Stimulated activated CD8-positive, alpha-beta memory T cell treated with anti-CD3 and anti-CD28 coated beads, Interleukin-12 subunit alpha, Interleukin-12 subunit beta, amount 100 ng/mL, for 1 hour (primary cell): ENCODE results near the gene NOC2L.

Source experiments
- DNase-seq: peaks from one replicate; pipeline ENCODE4 v3.0.0-alpha.2; 2020; ENCODE audit warnings: low read depth

The NOC2L gene

GRCh38 chr1:974687-975328, 15.8 kb upstream of the NOC2L start:
- DNase-seq = no peak

GRCh38 chr1:974293-974640, 15.2 kb upstream of the NOC2L start:
- no peak for DNase-seq

- no peak for DNase-seq
Measured at GRCh38 chr1:973459-974292, 14.6 kb upstream of the NOC2L start.

GRCh38 chr1:972726-973458, 13.8 kb upstream of the NOC2L start:
- no peak for DNase-seq

DNA sequence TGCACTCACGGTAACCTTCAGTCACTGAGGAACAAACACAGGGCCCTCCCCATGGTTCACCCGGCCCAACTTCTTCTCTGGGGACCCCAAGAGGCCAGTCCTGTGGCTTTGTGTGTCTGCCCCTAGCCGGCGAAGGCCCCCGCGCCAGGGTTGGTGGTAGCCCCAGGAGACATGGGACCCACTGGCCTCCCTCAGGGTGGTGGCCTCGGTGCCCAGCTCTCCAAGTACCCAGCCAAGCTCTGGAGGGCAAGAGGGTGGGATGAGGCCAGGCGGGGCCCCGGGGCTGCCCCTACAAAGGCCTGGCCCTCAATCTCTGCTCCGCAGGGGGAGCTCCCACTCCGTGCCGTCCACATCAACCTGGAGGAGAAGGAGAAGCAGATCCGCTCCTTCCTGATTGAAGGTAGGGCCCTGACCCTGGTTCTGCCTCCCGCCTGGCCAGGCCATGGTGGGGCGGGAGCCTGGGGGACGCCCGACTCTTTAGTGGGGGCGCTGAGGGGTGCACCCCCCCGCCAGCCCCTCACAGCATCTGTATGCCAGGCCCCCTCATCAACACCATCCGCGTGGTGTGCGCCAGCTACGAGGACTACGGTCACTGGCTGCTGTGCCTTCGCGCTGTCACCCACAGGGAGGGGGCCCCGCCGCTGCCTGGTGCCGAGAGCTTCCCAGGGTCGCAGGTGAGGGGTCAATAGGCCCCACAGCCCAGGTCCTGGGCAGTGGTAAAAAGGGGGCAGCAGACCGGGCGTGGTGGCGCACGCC, 12.9 kb upstream of the NOC2L start:
- DNase-seq = no peak

GRCh38 chr1:970973-971730, 12.1 kb upstream of the NOC2L start:
- DNase-seq = no peak

- DNase-seq = no peak
Measured at GRCh38 chr1:970242-970972, 11.4 kb upstream of the NOC2L start.

- no peak for DNase-seq
Measured at GRCh38 chr1:969260-969855, 10.3 kb upstream of the NOC2L start.

GRCh38 chr1:967466-968343, 8.6 kb upstream of the NOC2L start:
- no peak for DNase-seq

- peak; percentile 73 for DNase-seq
Measured at GRCh38 chr1:966704-967300, 7.7 kb upstream of the NOC2L start.

GRCh38 chr1:966135-966703, 7.2 kb upstream of the NOC2L start, which contains the start of gene PLEKHN1:
PLEKHN1 (plus strand) TSS chr1:966482; CDS start chr1:966532, 50 bp downstream.
- DNase-seq = no peak

DNA sequence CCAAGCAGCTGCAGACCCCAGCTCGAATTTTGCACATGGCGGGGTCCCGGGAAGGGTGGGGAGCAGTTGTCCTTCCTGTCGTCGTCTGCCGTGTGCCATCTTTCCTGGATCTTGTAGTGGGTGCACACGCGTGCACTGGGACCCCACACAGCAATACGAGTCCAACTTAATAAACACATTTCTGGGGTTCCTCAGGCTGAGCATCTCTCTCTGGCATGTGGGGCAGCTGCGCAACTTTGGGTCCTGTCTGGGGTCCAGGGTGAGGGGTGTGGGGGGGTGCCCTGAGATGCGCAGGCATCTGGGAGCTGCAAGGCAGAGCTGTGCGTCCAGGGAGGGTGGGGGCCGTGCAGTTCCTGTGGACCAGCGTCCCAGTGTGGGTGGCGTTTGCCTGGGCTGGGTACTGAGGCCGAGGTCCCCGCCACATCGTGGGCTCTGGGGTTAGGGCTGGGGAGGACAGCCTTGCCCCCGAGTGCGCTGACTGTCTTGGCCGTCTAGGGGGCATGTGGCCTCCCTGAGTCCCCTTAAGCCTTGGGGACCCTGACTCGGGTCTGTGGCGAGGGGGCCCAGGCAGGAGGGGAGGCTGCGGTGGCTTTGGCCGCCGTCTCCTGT, 6.6 kb upstream of the NOC2L start:
- no peak for DNase-seq

GRCh38 chr1:964691-965525, 5.9 kb upstream of the NOC2L start:
- no peak for DNase-seq

GRCh38 chr1:963746-964525, 4.9 kb upstream of the NOC2L start:
- no peak for DNase-seq

GRCh38 chr1:963301-963651, 4.2 kb upstream of the NOC2L start:
- DNase-seq = no peak
